Dermis microvascular lymphatic vessel endothelial cell (primary cell): Measurements from ENCODE around the gene ANKRD31. TPM values are rescaled to one million over a fixed set of nuclear protein-coding genes. Genes with fewer than 3 reads are reported as not detected.

ENCODE experiments used
- DNase-seq, 2 donors: peaks; one replicate each; pipeline versions ENCODE4 v3.0.0 to v3.0.0-alpha.2; 2010; ENCODE audit warnings: low read depth in 2 of 2
- total RNA-seq: library from RNA; depleted of rRNA; stranded (reverse); fragments of >200 nt; gene quantifications from 2 replicates; pipeline ENCODE4 v1.2.1, GENCODE V29; 2014

The ANKRD31 gene
- total RNA-seq, 1 donor from 2014 or later = not detected

DNA sequence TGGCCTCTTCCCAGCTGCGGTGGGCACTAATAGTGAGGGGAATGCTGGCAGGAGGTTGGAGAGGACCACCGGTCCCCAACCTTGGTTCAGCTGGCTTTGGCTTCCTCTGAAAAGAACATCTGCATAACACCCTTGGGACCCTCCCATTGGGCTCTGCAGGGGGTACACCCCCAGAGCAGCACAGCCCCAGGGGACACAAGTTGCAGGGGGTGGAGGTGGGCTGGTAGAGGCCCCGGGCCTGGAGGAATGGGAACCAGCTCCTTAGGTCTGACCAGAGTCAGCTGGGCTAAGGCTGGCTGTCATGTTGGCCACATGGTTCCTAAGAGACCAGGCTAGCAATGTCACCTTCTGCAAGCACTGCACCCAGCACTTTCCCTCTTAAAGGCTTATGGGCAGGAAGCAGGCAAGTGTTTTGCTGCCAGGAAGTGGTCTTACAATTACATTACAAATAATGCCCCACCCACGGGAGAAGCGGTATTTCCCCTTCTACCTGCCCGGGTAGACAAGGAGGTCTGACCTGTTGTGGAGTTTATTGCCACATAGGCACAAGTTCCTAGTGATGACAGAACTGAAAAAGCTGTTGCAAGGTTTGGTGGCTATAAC lies 202.4 kb downstream of the ANKRD31 start:
- no peak for DNase-seq

DNA sequence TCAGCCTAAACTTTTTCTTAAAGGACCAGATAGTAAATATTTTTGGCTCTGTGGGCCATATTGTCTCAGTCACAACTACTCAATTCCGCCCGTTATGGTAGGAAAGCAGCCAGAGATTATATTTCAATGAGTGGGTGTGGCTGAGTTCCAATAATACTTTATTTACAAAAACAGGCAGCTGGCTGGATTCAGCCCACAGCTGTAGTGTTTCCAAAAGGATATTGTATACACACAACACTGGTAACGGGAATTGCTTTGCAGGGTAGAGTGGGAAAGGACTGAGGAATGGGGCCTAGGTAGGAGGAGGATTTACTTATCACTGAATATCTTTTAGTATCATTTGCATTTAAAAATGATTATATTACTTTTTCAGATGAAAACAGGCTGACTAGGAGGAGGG lies 205.3 kb downstream of the ANKRD31 start:
- no peak for DNase-seq

DNA sequence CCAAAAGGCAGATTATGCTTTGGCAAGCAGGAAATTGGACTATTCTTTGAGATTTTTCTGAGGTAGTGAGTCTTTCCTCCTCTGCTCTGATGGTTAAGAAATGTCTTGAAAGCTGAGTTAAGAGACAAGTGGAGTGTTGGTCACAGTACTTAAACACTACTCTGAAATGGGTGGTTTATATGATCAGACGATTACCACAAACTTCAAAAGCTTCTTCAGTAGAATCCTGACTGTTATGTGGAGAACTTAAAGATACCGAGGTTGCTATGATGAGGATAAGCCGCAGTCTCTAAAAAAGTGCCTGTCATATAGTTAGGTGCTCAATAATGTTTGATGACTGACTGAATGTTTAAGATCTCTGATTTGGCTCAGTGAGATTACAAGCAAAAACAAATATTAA lies 208.6 kb downstream of the ANKRD31 start:
- DNase-seq = no peak

GRCh38 chr5:75023368-75024159 lies 213.1 kb downstream of the ANKRD31 start:
- DNase-seq = no peak

- no peak for DNase-seq
Observed at GRCh38 chr5:75021800-75022199, 214.9 kb downstream of the ANKRD31 start.

DNA sequence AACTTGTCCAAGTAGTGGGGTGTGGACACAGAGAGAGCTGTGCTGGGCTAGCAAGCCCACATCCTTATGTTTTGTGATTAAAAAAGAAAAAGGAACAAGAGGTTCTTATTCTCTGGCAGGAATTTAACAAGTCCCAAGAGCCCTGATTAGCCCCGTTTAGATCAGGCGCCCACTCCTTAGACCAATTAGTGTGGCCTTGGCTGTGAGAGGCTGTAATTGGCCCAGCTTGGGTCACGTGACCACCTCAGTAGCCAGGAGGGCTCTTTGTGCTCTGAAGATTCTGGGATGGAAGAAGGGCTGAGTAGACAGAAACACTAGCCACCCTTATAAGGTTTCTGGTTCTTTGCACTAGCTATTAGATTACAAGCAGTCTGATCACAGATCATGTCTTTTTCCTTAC lies 215.5 kb downstream of the ANKRD31 start:
- DNase-seq = no peak

DNA sequence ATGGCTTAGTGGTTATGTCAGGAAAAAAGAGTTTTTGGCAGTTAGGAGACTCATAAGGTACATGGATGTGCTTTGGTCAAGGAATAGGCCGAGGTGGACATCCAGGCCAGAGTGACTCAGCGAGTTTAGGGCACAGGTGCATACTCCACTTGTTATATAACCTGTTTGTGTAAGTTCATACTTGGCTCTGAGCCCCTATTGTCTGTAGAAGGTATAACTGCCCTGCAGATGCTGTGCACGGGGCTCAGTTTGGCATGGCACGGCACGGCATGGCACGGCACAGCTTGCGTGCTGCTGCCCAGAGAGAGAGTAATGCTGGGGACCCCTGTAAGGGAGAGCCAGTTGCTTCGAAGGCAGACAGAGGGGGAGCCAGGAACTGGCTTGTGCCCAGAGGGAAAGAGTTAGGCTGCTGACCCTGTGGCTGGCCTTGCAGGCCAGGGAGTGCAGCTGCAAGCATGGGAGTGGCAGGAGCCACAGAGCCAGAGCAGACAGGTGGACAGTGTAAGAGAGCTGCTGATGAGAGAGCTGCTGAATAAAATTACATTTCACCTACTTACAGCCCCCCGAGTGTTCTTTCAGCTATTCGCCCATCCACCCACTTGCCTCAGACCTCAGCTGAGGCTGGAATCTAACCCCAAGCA lies 216.5 kb downstream of the ANKRD31 start:
- no peak for DNase-seq

- DNase-seq = no peak
Observed at GRCh38 chr5:75018805-75019587, 217.7 kb downstream of the ANKRD31 start.

Other genes starting within 250 kb of the ANKRD31 start
- gene GCNT4, start 184.3 kb downstream of the ANKRD31 start, total RNA-seq = 0.13 TPM in 2 replicates
- 62.6 and 87.3 TPM in 2 replicates for gene HMGCR, start 100.3 kb upstream of the ANKRD31 start, total RNA-seq